Activated CD4-positive, alpha-beta T cell treated with anti-CD3 and anti-CD28 coated beads for 24 hours (primary cell): ENCODE results near the gene LYST.
"Not testable (repeated sequence)": the region's sequence is repeated elsewhere in the genome, so short reads cannot be mapped to it uniquely, and the experiment has no call there.

Source experiments
- DNase-seq, 2 donors: peaks; one replicate each; pipeline ENCODE4 v3.0.0-alpha.2; 2020; ENCODE audit warnings: low read depth in 2 of 2

LYST gene

DNA sequence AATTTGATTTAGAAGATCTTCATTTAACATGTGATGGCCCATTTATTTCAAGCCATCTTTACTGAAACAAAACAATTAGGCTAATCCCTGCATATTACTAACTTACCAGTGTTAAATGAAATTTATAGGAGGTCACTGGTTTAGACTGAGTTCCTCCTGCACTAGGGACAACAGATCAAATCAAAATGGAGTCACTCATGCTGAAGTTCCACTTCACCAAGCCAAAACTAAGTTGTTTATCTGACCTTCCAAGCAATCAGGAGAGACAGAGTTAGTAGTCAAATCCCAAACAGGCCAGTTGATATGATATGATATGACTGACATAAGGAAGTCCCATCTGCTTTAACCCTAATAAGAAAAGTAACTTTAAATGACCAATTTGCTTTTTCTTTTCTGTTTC, 4.8 kb downstream of the LYST start:
- DNase-seq, result no peak

DNA sequence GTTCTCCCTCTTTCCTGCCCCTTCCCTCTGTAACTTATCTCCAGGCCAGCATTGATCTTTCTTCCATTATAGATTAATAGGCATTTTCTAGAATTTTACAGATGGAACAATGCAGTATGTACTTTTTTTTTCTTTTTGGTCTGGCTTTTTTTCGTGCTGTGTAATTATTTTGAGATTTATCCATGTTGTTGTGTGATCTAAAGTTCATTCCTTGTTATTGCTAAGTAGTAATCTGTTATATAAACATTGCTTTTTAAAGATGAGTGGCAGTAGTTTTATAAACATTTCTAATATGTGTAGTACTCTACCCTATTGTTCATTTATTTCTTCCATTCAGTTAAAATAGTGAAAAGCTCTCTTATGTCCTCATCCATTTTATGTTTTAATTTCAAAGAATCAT, 5.9 kb downstream of the LYST start:
- DNase-seq, result no peak

DNA sequence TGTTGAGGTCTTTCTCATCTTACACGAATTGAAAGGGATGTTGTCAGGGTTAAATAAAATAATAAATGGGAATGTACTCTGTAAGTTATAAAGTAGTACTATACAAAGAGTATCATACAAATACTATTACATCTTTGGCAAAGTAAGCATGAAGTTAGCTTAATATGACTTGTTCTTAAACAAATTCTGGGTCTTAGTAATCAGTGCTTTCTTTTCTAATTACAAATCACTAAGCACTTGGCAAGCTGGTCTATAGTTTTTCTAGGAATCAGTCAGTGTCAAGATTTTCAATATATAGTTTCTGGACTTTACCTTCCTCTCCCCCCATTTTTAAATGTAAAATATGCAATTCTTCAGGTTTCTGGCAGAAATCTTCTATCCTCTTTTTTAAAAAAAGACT, 6.9 kb downstream of the LYST start:
- no peak for DNase-seq

- DNase-seq, result no peak
These were observed 7.9 kb downstream of the LYST start for GRCh38 chr1:235858766-235859165.

GRCh38 chr1:235857756-235858155, 8.9 kb downstream of the LYST start:
- DNase-seq, result no peak

DNA sequence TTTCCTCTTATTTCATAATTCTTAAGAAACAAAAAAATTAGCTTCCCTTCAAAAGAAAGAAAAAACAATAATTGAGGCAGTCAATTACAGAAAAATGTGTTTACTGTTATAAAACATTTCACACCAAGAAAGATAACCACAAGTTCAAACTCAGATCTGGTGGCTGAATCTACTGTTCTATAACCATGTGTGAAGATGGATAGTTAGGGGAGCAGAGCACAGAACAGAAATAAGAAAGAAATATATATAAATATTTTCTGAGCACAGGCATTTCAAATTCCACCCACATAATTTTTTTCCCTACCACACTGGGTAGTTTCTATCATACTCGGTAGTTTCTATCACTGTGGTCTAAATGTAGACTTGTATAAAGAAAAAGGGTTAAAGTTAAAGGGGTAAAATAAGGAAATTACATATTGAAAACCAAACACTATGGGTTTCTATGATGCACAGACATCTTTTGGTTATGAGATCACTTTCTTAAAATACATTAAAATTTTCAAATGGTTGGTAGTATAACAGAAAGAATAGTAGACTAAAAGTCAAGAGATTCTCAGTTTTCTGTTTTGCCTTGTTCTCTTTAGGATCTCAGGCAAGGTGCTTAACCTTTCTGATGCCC, 10.8 kb downstream of the LYST start:
- no peak for DNase-seq

DNA sequence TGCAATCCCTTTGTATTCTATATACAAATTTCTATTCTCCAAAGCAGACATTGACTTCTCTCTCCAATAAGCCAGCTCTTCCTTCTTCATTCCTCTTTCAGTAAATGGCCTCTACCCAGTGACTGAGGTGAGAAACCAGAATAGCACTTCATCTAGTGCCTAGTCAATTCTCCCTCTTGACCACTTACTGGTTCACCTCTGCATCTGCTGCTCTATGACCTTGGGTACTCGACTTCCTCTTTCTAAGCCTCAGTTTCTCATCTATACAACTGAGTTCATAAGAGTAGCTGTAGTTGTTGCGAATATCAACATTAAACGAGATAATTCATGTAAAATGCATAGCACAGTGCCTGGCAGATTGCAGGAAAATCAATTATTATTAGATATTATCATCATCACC, 12.4 kb downstream of the LYST start:
- no peak for DNase-seq

GRCh38 chr1:235853653-235854052, 13.1 kb downstream of the LYST start:
- DNase-seq, result no peak

DNA sequence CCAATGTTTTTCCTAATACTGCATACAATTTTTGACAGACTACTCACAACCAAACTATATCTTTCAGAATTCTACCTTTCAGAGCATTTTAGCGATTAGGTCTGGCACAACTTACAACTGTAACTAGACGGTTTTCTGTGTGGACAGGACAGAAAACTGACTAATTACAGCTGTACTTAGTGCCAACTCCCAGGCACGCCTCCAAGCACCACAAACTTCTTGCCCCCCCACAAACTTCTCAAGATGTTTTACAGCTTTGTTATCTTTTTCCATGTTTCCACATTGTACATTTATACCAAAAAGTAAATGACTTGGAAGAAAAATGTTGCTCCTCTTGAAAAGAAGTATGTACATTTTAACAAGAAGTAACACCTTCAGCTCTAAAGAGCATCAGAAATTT, 13.8 kb downstream of the LYST start:
- no peak for DNase-seq

- DNase-seq, result no peak
These were observed 14.8 kb downstream of the LYST start for GRCh38 chr1:235851939-235852338.

- not testable (repeated sequence) for DNase-seq
These were observed 18.5 kb downstream of the LYST start for GRCh38 chr1:235848251-235848650.

DNA sequence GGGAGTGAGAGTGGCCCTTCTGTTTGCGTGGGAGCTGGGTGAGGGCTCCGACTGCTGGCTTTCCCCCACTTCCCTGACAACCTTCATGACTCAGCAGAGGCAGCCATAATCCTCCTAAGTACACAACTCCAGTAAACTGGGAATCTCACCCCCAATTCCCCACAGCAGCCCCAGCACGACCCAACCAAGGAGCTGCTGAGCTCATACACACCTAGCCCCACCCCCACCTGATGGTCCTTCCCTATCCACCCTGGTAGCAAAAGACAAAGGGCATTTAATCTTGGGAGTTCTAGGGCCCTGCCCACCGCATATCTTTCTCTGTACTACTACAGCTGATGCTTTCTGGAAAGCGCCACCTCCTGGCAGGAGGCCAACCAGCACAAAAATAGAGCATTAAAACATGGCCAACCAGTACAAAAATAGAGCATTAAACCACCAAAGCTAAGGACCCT, 21.0 kb downstream of the LYST start:
- DNase-seq, result not testable (repeated sequence)

DNA sequence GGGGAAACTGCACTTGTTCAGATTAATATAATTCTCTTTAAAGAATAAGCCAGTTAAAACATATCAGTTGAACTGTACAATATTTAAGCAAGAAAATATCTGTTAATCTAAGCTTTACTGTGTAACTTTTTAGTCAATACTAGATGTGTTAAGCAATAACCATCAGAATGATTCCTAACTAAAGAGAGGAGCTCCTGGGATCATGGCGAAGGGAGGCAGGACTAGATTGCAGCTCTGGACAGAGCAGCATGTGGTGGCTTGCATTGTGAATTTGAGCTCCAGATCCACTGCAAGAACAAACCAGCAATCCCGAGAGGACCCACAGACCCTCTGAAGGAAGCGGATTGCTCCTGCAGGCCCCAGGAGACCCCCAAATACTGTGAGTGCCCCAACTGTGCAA, 21.9 kb downstream of the LYST start:
- no peak for DNase-seq

- no peak for DNase-seq
These were observed 23.2 kb downstream of the LYST start for GRCh38 chr1:235843461-235843961.

GRCh38 chr1:235841938-235842545, 24.7 kb downstream of the LYST start:
- no peak for DNase-seq

- DNase-seq, result no peak
These were observed 28.7 kb downstream of the LYST start for GRCh38 chr1:235838021-235838420.

DNA sequence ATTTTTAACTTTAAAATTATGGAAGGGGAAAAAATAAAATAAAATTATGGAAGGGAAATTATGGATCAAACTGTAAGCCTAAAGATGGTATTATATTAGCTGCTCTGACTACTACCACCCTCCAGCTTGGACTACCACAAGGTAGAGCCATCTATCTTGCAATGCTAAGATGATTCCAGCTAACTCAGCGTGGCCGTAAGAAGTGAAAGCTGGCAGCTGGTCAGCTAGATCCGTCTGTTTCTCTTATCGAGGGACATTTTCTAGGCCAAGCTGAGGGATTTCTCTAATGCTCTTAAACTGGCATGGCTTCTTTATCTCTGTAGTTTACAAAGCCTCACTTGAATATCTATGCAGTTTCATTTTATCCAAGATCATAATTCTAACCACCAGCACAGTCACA, 31.5 kb downstream of the LYST start:
- DNase-seq, result no peak

- no peak for DNase-seq
These were observed 32.1 kb downstream of the LYST start for GRCh38 chr1:235834620-235835019.

- DNase-seq, result no peak
These were observed 34.7 kb downstream of the LYST start for GRCh38 chr1:235832011-235832410.

GRCh38 chr1:235831148-235831547, 35.6 kb downstream of the LYST start:
- no peak for DNase-seq

DNA sequence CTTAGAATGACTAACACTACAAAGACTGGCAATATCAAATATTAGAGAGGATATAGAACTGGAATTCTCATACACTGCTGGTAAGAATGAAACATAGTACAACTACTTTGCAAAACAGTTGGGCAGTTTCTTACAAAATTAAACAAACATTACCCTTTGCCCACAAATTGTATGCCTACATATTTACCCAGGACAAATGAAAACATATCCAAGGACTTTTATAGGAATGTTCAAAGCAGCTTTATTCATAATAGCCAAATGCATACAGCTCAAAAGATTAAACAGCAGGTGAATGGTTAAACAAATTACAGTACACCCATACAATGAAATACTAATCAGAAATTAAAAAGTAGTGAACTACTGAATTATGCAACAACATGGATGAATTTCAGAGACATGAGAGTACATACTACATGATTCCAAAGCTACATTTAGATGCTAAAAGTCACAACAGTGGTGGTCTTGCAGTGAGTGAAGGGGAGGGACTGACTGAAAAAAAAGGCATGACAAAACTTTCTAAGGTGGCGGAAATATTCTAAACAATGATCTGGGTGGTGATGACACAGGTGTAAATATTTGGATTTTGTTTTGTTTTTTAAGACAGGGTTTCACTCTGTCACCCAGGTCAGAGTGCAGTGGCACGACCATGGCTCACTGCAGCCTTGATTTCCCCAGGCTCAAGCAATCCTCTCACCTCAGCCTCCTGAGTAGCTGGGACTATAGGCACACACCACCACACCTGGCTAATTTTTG, 40.4 kb downstream of the LYST start:
- DNase-seq, result no peak

GRCh38 chr1:235825229-235825628, 41.5 kb downstream of the LYST start:
- no peak for DNase-seq

DNA sequence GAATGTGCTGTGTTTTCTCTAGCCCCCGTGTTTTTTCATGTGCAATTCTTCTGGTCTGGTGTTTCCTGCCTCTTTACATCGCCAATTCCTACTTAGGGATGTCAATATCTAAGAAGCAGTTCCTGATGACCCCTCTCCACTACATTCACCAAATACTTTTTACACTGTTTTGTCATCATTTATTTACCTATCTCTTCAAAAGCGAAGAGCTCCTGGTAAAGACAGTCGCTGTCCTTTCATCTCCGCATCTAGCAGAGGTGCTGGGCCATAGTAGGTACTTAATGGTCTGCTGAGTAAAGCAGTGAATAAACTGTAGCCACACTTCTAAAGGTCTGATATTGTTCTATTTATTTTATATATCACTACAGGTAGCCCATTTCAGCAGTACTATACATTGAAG, 43.0 kb downstream of the LYST start:
- DNase-seq, result no peak
